ENCODE measurements around the gene MARCHF10. TPM values are rescaled to one million over a fixed set of nuclear protein-coding genes. Genes with fewer than 3 reads are reported as not detected.

Gene MARCHF10
- total RNA-seq, 1 experiment from 2014 or later, result 0.39 TPM

- POLR2A ChIA-PET, result no interaction called here
- ATAC-seq, result no peak
- in situ Hi-C loops (cut with HindIII; ENCODE audit: low pct_unique_long_range_greater_than_20kb, low sequenced_read_pairs), result no loop called here
These were observed 17.1 kb upstream of the MARCHF10 start for GRCh38 chr17:62825182-62825581.

More at GRCh38 chr17:62825182-62825581, 17.1 kb upstream of the MARCHF10 start:
- DNase-seq (ENCODE audit: low read depth, low spot score), result no peak
- Histone ChIP-seq H3K27me3 (ENCODE audit: control insufficient read depth, insufficient read depth, low read length) (no peaks in the 10 kb centered on the region), H3K4me3 (ENCODE audit: low read depth in 2 of 2, low read length in 2 of 2) (no peak overlapping the region), H3K27ac (ENCODE audit: low read length) (peak overlapping the region; percentile 18; the same call in 1 of the 2 replicates), H3K36me3 (ENCODE audit: control insufficient read depth, insufficient read depth, low read length) (no peaks in the 10 kb centered on the region), H3K4me1 (ENCODE audit: control insufficient read depth, insufficient read depth, low read length) (peaks cover 39% of the 10 kb centered on the region), H3K9me3 (ENCODE audit: control insufficient read depth, insufficient read depth, low read depth, low read length) (no peaks in the 10 kb centered on the region)
- no TSS peak for BruUV-seq (replicated peaks)
- intact Hi-C loops (cut with micrococcal nuclease; ENCODE audit: unreplicated experiment), result loop anchor here (10.0 kb wide), 1 partner anchor 140 kb away; the partner anchor contains the start of gene TANC2
- TF ChIP-seq REST (IDR thresholded peaks at IDR 0.05; ENCODE audit: insufficient read depth in 1 of 2, low read depth in 2 of 2, low read length in 1 of 2) (no peak), TCF7L2 (IDR thresholded peaks at IDR 0.05; ENCODE audit: low read depth, low read length) (no peak), CTCF (IDR thresholded peaks at IDR 0.05) (no peak), SIN3A (IDR thresholded peaks at IDR 0.05; ENCODE audit: borderline replicate concordance, insufficient read depth, low read depth, low read length) (no peak), POLR2AphosphoS5 (IDR thresholded peaks at IDR 0.05; ENCODE audit: low read depth, low read length) (no peak)
- CTCF ChIA-PET, result interaction anchor here (0.5 kb wide), 1 partner anchor 869 kb away, joined by 10 read pairs; no protein-coding TSS in a partner anchor

Data from Panc1 (cell line).